K562 (cell line): Measurements from ENCODE around the gene PNMA8C. TPM values are rescaled to one million over a fixed set of nuclear protein-coding genes. Genes with fewer than 3 reads are reported as not detected.

ENCODE experiments used
- CHD1 ChIP-seq: fragments of 200-600 bp; sonication (generic); IDR thresholded peaks from one replicate; pipeline ENCODE4 v1.6.1; 2012; ENCODE audit warnings: mild to moderate bottlenecking, moderate library complexity, low read length, inconsistent platforms
- KAT7 ChIP-seq: sonication (generic); formaldehyde crosslinking; IDR thresholded peaks from 2 replicates; pipeline ENCODE4 v1.8.0; 2022; ENCODE audit warnings: missing genetic modification reagents, mild to moderate bottlenecking, borderline replicate concordance
- KDM4B ChIP-seq, 2 experiments: fragments of 450-650 bp in 1 of 2; sonication (generic) in 1 of 2; IDR thresholded peaks; 2 replicates each; pipeline ENCODE4 v1.6.1; 2016 to 2017; ENCODE audit warnings: borderline replicate concordance in 2 of 2, antibody characterized with exemption in 1 of 2, low read depth in 1 of 2, mild to moderate bottlenecking in 1 of 2
- KDM5B ChIP-seq: fragments of 200-600 bp; sonication (generic); IDR thresholded peaks from 2 replicates; pipeline ENCODE4 v1.6.1; 2012; ENCODE audit warnings: low read depth, mild to moderate bottlenecking, moderate library complexity, low read length, control low read depth, inconsistent platforms; ENCODE audit not compliant: insufficient replicate concordance
- MTF1 ChIP-seq: fragments of 250-450 bp; sonication (Bioruptor Pico); IDR thresholded peaks from 2 replicates; pipeline ENCODE4 v1.9.0; 2021; ENCODE audit warnings: moderate library complexity, mild to moderate bottlenecking, inconsistent platforms, borderline replicate concordance
- RUNX1 ChIP-seq: sonication (generic); IDR thresholded peaks from 2 replicates; pipeline ENCODE4 v1.6.1; 2016; ENCODE audit warnings: antibody characterized with exemption, low read depth
- TCFL5 ChIP-seq: fragments of 250-450 bp; sonication (Bioruptor Pico); conservative IDR thresholded peaks from 2 replicates; pipeline ENCODE4 v1.6.1; 2021; ENCODE audit warnings: mild to moderate bottlenecking, moderate library complexity, matching md5 sums
- ZNF384 ChIP-seq: IDR thresholded peaks from 2 replicates; pipeline ENCODE4 v1.6.1; 2012; ENCODE audit warnings: low read depth, low read length, improper control_type of control experiment
- polyA plus RNA-seq, 8 experiments: library from polyadenylated mRNA; depleted of rRNA in 4 of 8; stranded (reverse) in 5 of 8; unstranded in 3 of 8; fragments of >200 nt; fragmentation: Nextera tagmentation in 2 of 8; fragmentation: Illumina TruSeq in 1 of 8; extraction: Ambion mirVana in 2 of 8; extraction: Trizol in 1 of 8; gene quantifications; 2 replicates each; pipeline versions ENCODE4 v1.2.1 to v1.2.3, GENCODE V29; 2011 to 2014; ENCODE audit warnings: inconsistent platforms in 1 of 8, missing spikeins in 1 of 8
- total RNA-seq, 7 experiments: library from RNA; depleted of rRNA in 6 of 7; stranded (reverse); fragments of >200 nt in 6 of 7; fragmentation: Illumina TruSeq in 2 of 7; extraction: Trizol in 2 of 7; gene quantifications; 2 replicates each; pipeline versions ENCODE4 v1.2.1 to v1.2.3, GENCODE V29; 2011 to 2021; ENCODE audit warnings: low replicate concordance in 1 of 7
- TF ChIP-seq, protein P1 (sequence below): IDR thresholded peaks from 2 replicates; pipeline ENCODE4 v1.6.1; 2014; ENCODE audit warnings: antibody characterized with exemption

PNMA8C gene
- total and polyA plus RNA-seq, 9 of the 15 experiments (the other 6 are each of a cell fraction or from before 2014, with no cell fraction given), result 0.04 to 0.05 (median 0.05) TPM; not detected in 6

DNA sequence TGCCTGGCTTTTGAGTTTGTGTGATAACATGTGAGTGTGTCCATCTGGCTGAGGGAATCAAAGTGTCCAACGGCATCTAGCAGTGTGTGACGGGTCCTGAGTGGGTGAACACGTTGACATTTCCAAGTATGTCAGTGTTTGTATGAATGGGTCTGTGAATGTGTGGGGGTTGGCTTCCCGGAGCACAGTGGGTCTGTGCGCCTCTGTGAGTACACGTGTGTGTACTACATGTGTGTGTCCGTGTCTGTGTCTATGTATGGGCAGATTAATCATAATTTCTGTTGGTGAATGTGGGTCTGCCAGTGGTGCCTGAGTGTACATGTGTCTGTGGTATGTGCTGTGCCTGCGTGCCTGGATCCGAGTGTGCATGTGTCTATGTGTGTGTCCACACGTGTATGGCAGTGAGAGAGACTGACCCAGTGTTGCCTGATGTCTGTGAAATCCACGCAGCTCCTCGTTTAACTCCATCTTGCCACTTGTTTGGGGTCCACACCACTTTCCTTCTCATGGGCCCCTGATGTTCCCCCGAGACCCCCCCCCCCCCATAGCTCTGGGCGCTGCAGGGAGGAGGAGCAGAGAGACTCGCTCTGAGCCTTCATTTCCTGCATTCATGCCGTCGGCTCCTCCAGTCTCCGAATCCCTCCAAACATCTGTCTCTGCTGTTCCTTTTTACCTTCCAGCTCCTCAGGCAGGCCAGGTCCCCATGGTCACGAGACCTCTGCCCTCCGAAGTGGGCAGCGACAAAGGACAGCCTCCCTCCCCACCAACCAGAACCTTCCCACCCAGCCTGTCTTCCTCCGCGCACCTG, 20.7 kb downstream of the PNMA8C start (continued):
- TF ChIP-seq KAT7 (CRISPR knock-in tag) (no peak), ZNF384 (no peak), KDM4B (IDR thresholded peaks at IDR 0.05; ENCODE audit: borderline replicate concordance in 2 of 2, low read depth in 1 of 2) (no peak), TCFL5 (CRISPR knock-in tag) (no peak), CHD1 (no peak), MTF1 (CRISPR knock-in tag) (no peak), RUNX1 (no peak), KDM5B (peak; percentile 8)
- TF ChIP-seq, protein P1, sequence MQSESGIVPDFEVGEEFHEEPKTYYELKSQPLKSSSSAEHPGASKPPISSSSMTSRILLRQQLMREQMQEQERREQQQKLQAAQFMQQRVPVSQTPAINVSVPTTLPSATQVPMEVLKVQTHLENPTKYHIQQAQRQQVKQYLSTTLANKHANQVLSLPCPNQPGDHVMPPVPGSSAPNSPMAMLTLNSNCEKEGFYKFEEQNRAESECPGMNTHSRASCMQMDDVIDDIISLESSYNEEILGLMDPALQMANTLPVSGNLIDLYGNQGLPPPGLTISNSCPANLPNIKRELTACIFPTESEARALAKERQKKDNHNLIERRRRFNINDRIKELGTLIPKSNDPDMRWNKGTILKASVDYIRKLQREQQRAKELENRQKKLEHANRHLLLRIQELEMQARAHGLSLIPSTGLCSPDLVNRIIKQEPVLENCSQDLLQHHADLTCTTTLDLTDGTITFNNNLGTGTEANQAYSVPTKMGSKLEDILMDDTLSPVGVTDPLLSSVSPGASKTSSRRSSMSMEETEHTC, result no peak
